Activated CD8-positive, alpha-beta T cell treated with anti-CD3 and anti-CD28 coated beads, Interleukin-2, amount 10 ng/mL, durations not matched to agents 7 days and 5 days (primary cell): Measurements from ENCODE around the gene SLA2. TPM values are rescaled to one million over a fixed set of nuclear protein-coding genes. Genes with fewer than 3 reads are reported as not detected.
"Not testable (repeated sequence)": the region's sequence is repeated elsewhere in the genome, so short reads cannot be mapped to it uniquely, and the experiment has no call there.

Source experiments
- ATAC-seq: fragments of 150-1000 bp; cut with Tn5 transposase; one replicate; pipeline ENCODE4 v1.10.0; 2021; ENCODE audit warnings: moderate library complexity
- CTCF ChIA-PET: fragments of 350-600 bp; sonication (Branson Sonifier 250); formaldehyde crosslinking; loops from one replicate; lab custom pipeline; 2021; ENCODE audit warnings: antibody characterized with exemption; lab: Charles Lee
- POLR2A ChIA-PET: fragments of 350-600 bp; sonication (Branson Sonifier 250); formaldehyde crosslinking; loops from one replicate; lab custom pipeline; 2021; ENCODE audit warnings: antibody characterized with exemption; lab: Charles Lee
- DNase-seq: peaks from one replicate; pipeline ENCODE4 v3.0.0-alpha.2; 2020
- H3K27ac Mint-ChIP-seq: one replicate; pipeline ENCODE4 v1.8.0; 2021; ENCODE audit warnings: mild to moderate bottlenecking, mixed read lengths
- H3K27me3 Mint-ChIP-seq: one replicate; pipeline ENCODE4 v1.8.0; 2021; ENCODE audit warnings: low read depth, mixed read lengths
- H3K36me3 Mint-ChIP-seq: one replicate; pipeline ENCODE4 v1.8.0; 2021; ENCODE audit warnings: low read depth, mixed read lengths
- H3K4me1 Mint-ChIP-seq: one replicate; pipeline ENCODE4 v1.8.0; 2021; ENCODE audit warnings: low read depth, mixed read lengths
- H3K4me3 Mint-ChIP-seq: one replicate; pipeline ENCODE4 v1.8.0; 2021; ENCODE audit warnings: mild to moderate bottlenecking, mixed read lengths
- H3K9me3 Mint-ChIP-seq: one replicate; pipeline ENCODE4 v1.8.0; 2022; ENCODE audit warnings: mixed read lengths; ENCODE audit not compliant: insufficient read depth
- total RNA-seq, 2 experiments: library from RNA; stranded (reverse); gene quantifications; one replicate each; pipeline ENCODE4 v1.2.3, GENCODE V29; 2021

SLA2 gene, protein sequence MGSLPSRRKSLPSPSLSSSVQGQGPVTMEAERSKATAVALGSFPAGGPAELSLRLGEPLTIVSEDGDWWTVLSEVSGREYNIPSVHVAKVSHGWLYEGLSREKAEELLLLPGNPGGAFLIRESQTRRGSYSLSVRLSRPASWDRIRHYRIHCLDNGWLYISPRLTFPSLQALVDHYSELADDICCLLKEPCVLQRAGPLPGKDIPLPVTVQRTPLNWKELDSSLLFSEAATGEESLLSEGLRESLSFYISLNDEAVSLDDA
- 100 to 1,000 TPM; 131 to 137 TPM for total RNA-seq

DNA sequence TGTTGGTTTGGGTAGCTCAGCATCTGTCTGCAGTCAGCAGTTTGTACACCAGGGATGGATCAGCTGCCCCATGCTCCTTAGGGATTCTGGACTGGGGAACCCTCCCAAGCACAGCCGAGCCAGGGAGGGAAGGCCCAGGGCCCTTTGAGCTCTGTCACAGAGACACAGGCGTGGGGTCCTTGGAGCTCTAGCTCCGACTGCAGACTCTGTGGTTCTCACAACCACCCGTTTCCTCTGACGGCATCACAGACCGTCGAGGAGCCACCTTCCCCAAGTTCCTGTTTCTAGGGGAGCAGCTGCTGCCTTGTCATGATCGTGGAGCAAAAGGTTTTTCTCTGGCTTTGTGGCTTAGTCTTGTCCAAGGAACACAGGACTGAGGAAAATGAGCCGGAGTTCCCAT, at the start of gene SLA2:
Gene SLA2 (minus strand): TSS at position 199 of the 400 bp plus-strand sequence. CDS start 4,861 bp downstream, outside the sequence.
- Mint-ChIP-seq H3K27ac (peak within 1 kb of the TSS; percentile 93), H3K9me3 (no peaks in the 10 kb centered on the region), H3K36me3 (peaks cover 51% of the 10 kb centered on the region), H3K27me3 (no peaks in the 10 kb centered on the region), H3K4me1 (peaks cover 49% of the 10 kb centered on the region), H3K4me3 (peak within 1 kb of the TSS; percentile 99)
- ChIA-PET CTCF (interaction anchor here (0.7 to 4.8 kb wide), 16 partner anchors 9 to 168 kb away, joined by 3 to 43 read pairs (median 6); partner anchors contain the start of genes DSN1, NDRG3 and RAB5IF), POLR2A (interaction anchor here (0.8 to 4.3 kb wide), 15 partner anchors 11 to 596 kb away, joined by 3 to 42 read pairs (median 5); partner anchors contain the start of genes RAB5IF and TGIF2)
- ATAC-seq (peak; percentile 80), DNase-seq (peak; percentile 86)

GRCh38 chr20:36695467-36695866, 49.5 kb upstream of the SLA2 start:
- DNase-seq, CTCF ChIA-PET, H3K27me3 Mint-ChIP-seq, H3K4me1 Mint-ChIP-seq, ATAC-seq, H3K9me3 Mint-ChIP-seq, H3K4me3 Mint-ChIP-seq, H3K36me3 Mint-ChIP-seq, H3K27ac Mint-ChIP-seq: not testable (repeated sequence)
- POLR2A ChIA-PET: interaction anchor here (1.4 kb wide), 1 partner anchor 59 kb away, joined by 3 read pairs; no protein-coding TSS in a partner anchor

DNA sequence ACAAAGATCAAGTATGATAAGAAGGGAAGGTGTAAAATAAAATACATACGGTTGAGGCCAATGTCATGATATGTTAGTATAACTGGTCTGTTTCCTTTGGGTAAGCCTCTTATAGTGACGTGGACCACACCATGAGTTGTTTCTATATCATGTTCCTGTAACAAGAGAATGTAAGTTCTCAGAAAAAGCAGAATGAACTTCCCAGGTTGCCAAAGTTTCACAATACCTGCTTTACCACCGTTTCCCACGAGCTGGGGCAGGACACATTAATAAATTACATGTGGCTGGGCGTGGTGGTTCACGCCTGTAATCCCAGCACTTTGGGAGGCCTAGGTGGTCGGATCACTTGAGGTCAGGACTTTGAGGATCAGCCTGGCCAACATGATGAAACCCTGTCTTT, 42.6 kb upstream of the SLA2 start:
- no peak overlapping the region for H3K27ac Mint-ChIP-seq
- no peaks in the 10 kb centered on the region for H3K9me3 Mint-ChIP-seq
- peaks cover 4% of the 10 kb centered on the region for H3K36me3 Mint-ChIP-seq
- ChIA-PET CTCF (no interaction called here), POLR2A (no interaction called here)
- peaks cover 9% of the 10 kb centered on the region for H3K4me1 Mint-ChIP-seq
- no peak overlapping the region for H3K4me3 Mint-ChIP-seq
- no peak for DNase-seq
- no peak for ATAC-seq
- H3K27me3 Mint-ChIP-seq: no peaks in the 10 kb centered on the region

- CTCF ChIA-PET: no interaction called here
These were observed 41.9 kb upstream of the SLA2 start for GRCh38 chr20:36687850-36688249.

DNA sequence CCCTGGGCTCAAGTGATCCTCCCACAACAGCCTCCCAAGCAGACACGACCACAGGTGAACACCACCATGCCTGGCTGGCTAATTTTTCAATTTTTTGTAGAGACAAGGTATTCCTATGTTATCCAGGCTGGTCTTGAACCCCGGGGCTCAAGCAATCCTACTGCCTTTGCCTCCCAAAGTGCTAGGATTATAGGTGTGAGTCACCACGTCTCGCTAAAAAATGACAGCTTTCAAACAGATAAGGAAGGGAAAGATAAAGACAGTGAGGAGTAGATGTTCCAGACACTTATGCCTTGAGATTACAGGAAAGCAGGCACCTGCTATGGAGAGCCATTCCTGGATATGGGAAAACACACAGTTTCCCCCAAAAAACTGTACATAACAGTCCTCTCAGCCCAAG, 40.9 kb upstream of the SLA2 start:
- H3K27ac Mint-ChIP-seq: no peak overlapping the region
- CTCF ChIA-PET: interaction anchor here (0.9 kb wide), 1 partner anchor 121 kb away, joined by 3 read pairs; no protein-coding TSS in a partner anchor
- no peaks in the 10 kb centered on the region for H3K27me3 Mint-ChIP-seq
- no peaks in the 10 kb centered on the region for H3K9me3 Mint-ChIP-seq
- POLR2A ChIA-PET: no interaction called here
- DNase-seq: no peak
- peaks cover 9% of the 10 kb centered on the region for H3K36me3 Mint-ChIP-seq
- no peak for ATAC-seq
- peaks cover 9% of the 10 kb centered on the region for H3K4me1 Mint-ChIP-seq
- H3K4me3 Mint-ChIP-seq: no peak overlapping the region

More at GRCh38 chr20:36687850-36688249, 41.9 kb upstream of the SLA2 start:
- Mint-ChIP-seq H3K36me3 (peaks cover 4% of the 10 kb centered on the region), H3K27me3 (no peaks in the 10 kb centered on the region), H3K4me3 (no peak overlapping the region), H3K9me3 (no peaks in the 10 kb centered on the region), H3K4me1 (peaks cover 9% of the 10 kb centered on the region), H3K27ac (no peak overlapping the region)
- ATAC-seq: no peak
- no peak for DNase-seq
- POLR2A ChIA-PET: no interaction called here

DNA sequence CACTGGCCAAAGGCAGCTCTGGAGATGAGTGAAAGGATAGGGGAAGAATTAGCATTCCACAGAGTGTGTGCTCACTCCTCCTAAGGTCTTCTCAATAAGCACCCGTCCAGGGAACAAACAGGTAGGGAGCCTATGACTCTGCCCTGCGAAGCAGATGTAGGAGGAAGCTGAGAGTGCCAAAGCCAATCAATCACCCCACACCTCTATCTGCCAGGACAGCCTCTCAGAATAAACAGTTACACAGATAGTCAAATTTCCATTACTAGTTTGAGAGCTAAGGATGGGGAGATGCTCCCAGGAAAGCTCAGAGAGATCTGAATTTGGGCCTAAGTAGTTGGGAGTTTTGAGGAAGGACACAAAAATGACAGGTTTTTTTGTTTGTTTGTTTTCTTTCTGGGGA, 40.5 kb upstream of the SLA2 start:
- H3K4me3 Mint-ChIP-seq: no peak overlapping the region
- H3K27ac Mint-ChIP-seq: no peak overlapping the region
- H3K36me3 Mint-ChIP-seq: peaks cover 9% of the 10 kb centered on the region
- DNase-seq: no peak
- H3K9me3 Mint-ChIP-seq: no peaks in the 10 kb centered on the region
- H3K4me1 Mint-ChIP-seq: peaks cover 9% of the 10 kb centered on the region
- POLR2A ChIA-PET: no interaction called here
- no peak for ATAC-seq
- CTCF ChIA-PET: interaction anchor here (0.9 kb wide), 1 partner anchor 122 kb away, joined by 3 read pairs; no protein-coding TSS in a partner anchor
- H3K27me3 Mint-ChIP-seq: no peaks in the 10 kb centered on the region

GRCh38 chr20:36684747-36685146, 38.8 kb upstream of the SLA2 start:
- Mint-ChIP-seq H3K4me3 (no peak overlapping the region), H3K27me3 (no peaks in the 10 kb centered on the region), H3K9me3 (no peaks in the 10 kb centered on the region), H3K27ac (no peak overlapping the region), H3K36me3 (peaks cover 14% of the 10 kb centered on the region), H3K4me1 (peaks cover 9% of the 10 kb centered on the region)
- POLR2A ChIA-PET: no interaction called here
- DNase-seq (no peak), ATAC-seq (no peak)
- CTCF ChIA-PET: interaction anchor here (1.0 kb wide), 1 partner anchor 19 kb away, joined by 3 read pairs; no protein-coding TSS in a partner anchor

GRCh38 chr20:36682311-36682710, 36.3 kb upstream of the SLA2 start:
- no peaks in the 10 kb centered on the region for H3K9me3 Mint-ChIP-seq
- H3K27me3 Mint-ChIP-seq: no peaks in the 10 kb centered on the region
- no peak overlapping the region for H3K27ac Mint-ChIP-seq
- H3K36me3 Mint-ChIP-seq: peaks cover 20% of the 10 kb centered on the region
- ChIA-PET CTCF (interaction anchor here (1.1 kb wide), 1 partner anchor 71 kb away, joined by 3 read pairs; no protein-coding TSS in a partner anchor), POLR2A (no interaction called here)
- ATAC-seq: no peak
- DNase-seq: no peak
- no peak overlapping the region for H3K4me3 Mint-ChIP-seq
- H3K4me1 Mint-ChIP-seq: peaks cover 9% of the 10 kb centered on the region

- peak overlapping the region; percentile 28 for H3K27ac Mint-ChIP-seq
- no peak for ATAC-seq
- ChIA-PET POLR2A (no interaction called here), CTCF (no interaction called here)
- DNase-seq: no peak
- no peak overlapping the region for H3K4me3 Mint-ChIP-seq
- H3K27me3 Mint-ChIP-seq: no peaks in the 10 kb centered on the region
- peaks cover 15% of the 10 kb centered on the region for H3K36me3 Mint-ChIP-seq
- H3K9me3 Mint-ChIP-seq: no peaks in the 10 kb centered on the region
- H3K4me1 Mint-ChIP-seq: no peaks in the 10 kb centered on the region
These were observed 31.4 kb upstream of the SLA2 start for GRCh38 chr20:36677422-36677771.

- Mint-ChIP-seq H3K4me1 (no peaks in the 10 kb centered on the region), H3K36me3 (peaks cover 11% of the 10 kb centered on the region), H3K9me3 (no peaks in the 10 kb centered on the region), H3K27ac (no peak overlapping the region), H3K27me3 (no peaks in the 10 kb centered on the region), H3K4me3 (no peak overlapping the region)
- no peak for ATAC-seq
- ChIA-PET CTCF (no interaction called here), POLR2A (no interaction called here)
- no peak for DNase-seq
These were observed 30.9 kb upstream of the SLA2 start for GRCh38 chr20:36676701-36677421.

DNA sequence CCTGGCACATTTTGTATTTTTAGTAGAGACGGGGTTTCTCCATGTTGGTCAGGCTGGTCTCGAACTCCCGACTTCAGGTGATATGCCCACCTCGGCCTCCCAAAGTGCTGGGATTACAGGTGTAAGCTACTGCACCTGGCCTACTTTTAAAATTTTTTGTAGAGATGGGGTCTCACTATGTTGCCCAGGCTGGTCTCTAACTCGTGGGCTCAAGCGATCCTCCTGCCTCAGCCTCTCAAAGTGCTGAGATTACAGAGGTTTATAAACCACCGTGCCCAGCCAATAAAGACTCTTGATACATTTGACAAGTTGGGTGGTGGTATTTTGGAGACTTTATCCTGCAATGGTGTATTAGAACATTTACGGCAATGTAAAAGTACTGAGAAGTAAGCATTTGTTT, 29.5 kb upstream of the SLA2 start:
- H3K27ac Mint-ChIP-seq, H3K4me3 Mint-ChIP-seq, DNase-seq, POLR2A ChIA-PET, H3K27me3 Mint-ChIP-seq, CTCF ChIA-PET, ATAC-seq, H3K9me3 Mint-ChIP-seq, H3K4me1 Mint-ChIP-seq: not testable (repeated sequence)
- peaks cover 12% of the 10 kb centered on the region for H3K36me3 Mint-ChIP-seq

DNA sequence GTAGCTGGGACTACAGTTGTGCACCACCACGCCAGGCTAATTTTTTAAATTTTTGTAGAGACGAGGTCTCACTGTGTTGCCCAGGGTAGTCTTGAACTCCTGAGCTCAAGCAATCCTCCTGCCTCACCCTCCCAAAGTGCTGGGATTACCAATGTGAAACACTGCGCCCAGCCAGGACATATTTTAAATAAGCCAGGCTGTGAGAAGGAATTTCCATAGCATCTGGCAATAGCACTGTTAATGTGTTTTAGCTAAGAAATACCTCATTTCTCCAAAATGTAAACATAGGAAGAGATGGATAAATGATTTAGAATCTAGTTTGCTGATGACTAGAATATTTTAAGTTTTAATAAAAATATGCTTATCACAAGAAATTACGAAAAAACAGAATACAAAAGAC, 27.0 kb upstream of the SLA2 start:
- no peaks in the 10 kb centered on the region for H3K4me1 Mint-ChIP-seq
- H3K27ac Mint-ChIP-seq: no peak overlapping the region
- ATAC-seq: no peak
- H3K27me3 Mint-ChIP-seq: no peaks in the 10 kb centered on the region
- ChIA-PET CTCF (no interaction called here), POLR2A (no interaction called here)
- H3K36me3 Mint-ChIP-seq: peaks cover 12% of the 10 kb centered on the region
- no peak for DNase-seq
- H3K4me3 Mint-ChIP-seq: no peak overlapping the region
- H3K9me3 Mint-ChIP-seq: no peaks in the 10 kb centered on the region
